Adrenal gland (tissue), 5 donors: ENCODE results near the gene DHH.

Experiments
- CTCF ChIP-seq, 6 experiments: fragments of 450-650 bp in 4 of 6; fragments of 200-600 bp in 2 of 6; sonication (generic) in 1 of 6; IDR thresholded peaks; 1 replicate in 5 of 6; 2 replicates in 1 of 6; pipeline versions ENCODE4 v1.5.1 to v1.8.0; 2016 to 2021; ENCODE audit warnings: antibody characterized with exemption in 6 of 6, mild to moderate bottlenecking in 2 of 6, moderate library complexity in 1 of 6
- POLR2A ChIP-seq, 2 donors: fragments of 450-650 bp; IDR thresholded peaks; one replicate each; pipeline ENCODE4 v1.6.1; 2017; ENCODE audit warnings: antibody characterized with exemption in 2 of 2, mild to moderate bottlenecking in 2 of 2, moderate library complexity in 1 of 2
- donor health status: DM: no; HTN: no; CAD: no.

GRCh38 chr12:49046129-49046895 lies 48.3 kb downstream of the DHH start:
- TF ChIP-seq CTCF (IDR thresholded peaks at IDR 0.05) (no peak), POLR2A (IDR thresholded peaks at IDR 0.05) (no peak)
